HG02852 (cell line): ENCODE measurements around the gene ECM1.
A peak's percentile ranks its signal among the peaks of the same experiment; 100 is the strongest.

Experiments
- ATAC-seq: cut with Tn5 transposase; IDR thresholded peaks from one replicate; pipeline ENCODE4 v1.9.1; 2021; ENCODE audit warnings: mild to moderate bottlenecking, moderate library complexity; ENCODE audit not compliant: unreplicated experiment

The ECM1 gene

GRCh38 chr1:150543500-150544143 is 35.7 kb downstream of the ECM1 start:
- no peak for ATAC-seq

- no peak for ATAC-seq
Observed at GRCh38 chr1:150544204-150544603, 36.3 kb downstream of the ECM1 start.

- ATAC-seq: no peak
Observed at GRCh38 chr1:150545486-150546032, 37.6 kb downstream of the ECM1 start.

GRCh38 chr1:150546294-150546937 is 38.5 kb downstream of the ECM1 start:
- ATAC-seq: no peak

GRCh38 chr1:150548324-150548631 is 40.4 kb downstream of the ECM1 start:
- no peak for ATAC-seq

- ATAC-seq: peak; percentile 53
Observed at GRCh38 chr1:150548632-150549495, 41.0 kb downstream of the ECM1 start, which contains the start of gene ADAMTSL4. Gene ADAMTSL4 (plus strand): TSS chr1:150549408. CDS start chr1:150552289, 2,881 bp downstream.

- peak; percentile 4 for ATAC-seq
Observed at GRCh38 chr1:150549496-150550221, 41.8 kb downstream of the ECM1 start.

- ATAC-seq: no peak
Observed at GRCh38 chr1:150550222-150551050, 42.5 kb downstream of the ECM1 start.

GRCh38 chr1:150551051-150551783 is 43.3 kb downstream of the ECM1 start:
- ATAC-seq: no peak

- no peak for ATAC-seq
Observed at GRCh38 chr1:150551784-150552127, 43.8 kb downstream of the ECM1 start.

- no peak for ATAC-seq
Observed at GRCh38 chr1:150552128-150552910, 44.4 kb downstream of the ECM1 start.

- no peak for ATAC-seq
Observed at GRCh38 chr1:150552911-150553289, 45.0 kb downstream of the ECM1 start.

GRCh38 chr1:150553392-150554085 is 45.6 kb downstream of the ECM1 start:
- ATAC-seq: no peak

GRCh38 chr1:150554086-150554452 is 46.2 kb downstream of the ECM1 start:
- ATAC-seq: no peak

GRCh38 chr1:150555198-150555970 is 47.5 kb downstream of the ECM1 start:
- ATAC-seq: no peak

GRCh38 chr1:150555971-150556865 is 48.3 kb downstream of the ECM1 start:
- no peak for ATAC-seq
